ENCODE results near the gene MCF2L. TPM values are rescaled to one million over a fixed set of nuclear protein-coding genes. Genes with fewer than 3 reads are reported as not detected.

MCF2L gene
- total RNA-seq, 1 experiment from 2014 or later = 9.5 TPM

GRCh38 chr13:113041896-113042295 lies 72.9 kb downstream of the MCF2L start:
- intact Hi-C loops (cut with micrococcal nuclease; ENCODE audit: unreplicated experiment) = no loop called here
- CTCF ChIA-PET = no interaction called here
- no TSS peak for BruUV-seq (replicated peaks)
- H3K27ac ChIP-seq (ENCODE audit: low read depth, low read length, poor library complexity, severe bottlenecking) = no peak overlapping the region
- no peaks in the 10 kb centered on the region for H3K4me1 ChIP-seq (ENCODE audit: insufficient read depth, low read length, poor library complexity, severe bottlenecking)
- H3K4me3 ChIP-seq (ENCODE audit: low read depth, low read length, poor library complexity, severe bottlenecking) = no peak overlapping the region
- H3K27me3 ChIP-seq (replicated peaks; ENCODE audit: insufficient read depth, low read depth, low read length, poor library complexity) = peaks cover 49% of the 10 kb centered on the region
- no peaks in the 10 kb centered on the region for H3K36me3 ChIP-seq (ENCODE audit: insufficient read depth, low read length, poor library complexity, severe bottlenecking)
- no peak for TF ChIP-seq EZH2 (IDR thresholded peaks at IDR 0.05; ENCODE audit: borderline replicate concordance, low read depth, low read length, poor library complexity, severe bottlenecking)
- TF ChIP-seq, protein P1, sequence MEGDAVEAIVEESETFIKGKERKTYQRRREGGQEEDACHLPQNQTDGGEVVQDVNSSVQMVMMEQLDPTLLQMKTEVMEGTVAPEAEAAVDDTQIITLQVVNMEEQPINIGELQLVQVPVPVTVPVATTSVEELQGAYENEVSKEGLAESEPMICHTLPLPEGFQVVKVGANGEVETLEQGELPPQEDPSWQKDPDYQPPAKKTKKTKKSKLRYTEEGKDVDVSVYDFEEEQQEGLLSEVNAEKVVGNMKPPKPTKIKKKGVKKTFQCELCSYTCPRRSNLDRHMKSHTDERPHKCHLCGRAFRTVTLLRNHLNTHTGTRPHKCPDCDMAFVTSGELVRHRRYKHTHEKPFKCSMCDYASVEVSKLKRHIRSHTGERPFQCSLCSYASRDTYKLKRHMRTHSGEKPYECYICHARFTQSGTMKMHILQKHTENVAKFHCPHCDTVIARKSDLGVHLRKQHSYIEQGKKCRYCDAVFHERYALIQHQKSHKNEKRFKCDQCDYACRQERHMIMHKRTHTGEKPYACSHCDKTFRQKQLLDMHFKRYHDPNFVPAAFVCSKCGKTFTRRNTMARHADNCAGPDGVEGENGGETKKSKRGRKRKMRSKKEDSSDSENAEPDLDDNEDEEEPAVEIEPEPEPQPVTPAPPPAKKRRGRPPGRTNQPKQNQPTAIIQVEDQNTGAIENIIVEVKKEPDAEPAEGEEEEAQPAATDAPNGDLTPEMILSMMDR (conservative IDR thresholded peaks at IDR 0.05; ENCODE audit: low read depth, low read length) = no peak
- H3K9me3 ChIP-seq (ENCODE audit: low read depth, low read length, poor library complexity, severe bottlenecking) = no peaks in the 10 kb centered on the region
- POLR2A ChIA-PET (ENCODE audit: low non-redundant PET) = no interaction called here
- no peak for DNase-seq (ENCODE audit: low spot score)

DNA sequence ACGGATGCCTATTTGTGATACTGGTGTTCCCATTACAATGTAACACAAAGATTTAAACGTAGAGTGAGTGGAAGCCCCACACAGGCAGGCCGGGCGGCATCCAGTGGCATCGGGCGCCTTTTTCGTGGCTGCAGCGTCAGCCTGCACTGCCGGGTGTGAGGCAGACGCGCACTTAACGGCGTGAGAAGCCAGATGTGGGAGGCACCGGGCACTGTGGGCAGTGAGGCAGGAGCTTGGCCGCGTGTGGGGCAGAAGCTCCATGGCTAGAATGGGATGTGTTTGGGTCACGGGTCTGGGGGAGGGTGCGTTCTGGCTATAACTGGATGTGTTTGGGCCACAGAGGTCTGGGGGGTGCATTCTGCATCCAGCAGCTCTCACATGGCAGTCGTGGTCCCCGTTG lies 73.4 kb downstream of the MCF2L start:
- intact Hi-C loops (cut with micrococcal nuclease; ENCODE audit: unreplicated experiment) = no loop called here
- Histone ChIP-seq H3K4me1 (ENCODE audit: insufficient read depth, low read length, poor library complexity, severe bottlenecking) (no peaks in the 10 kb centered on the region), H3K4me3 (ENCODE audit: low read depth, low read length, poor library complexity, severe bottlenecking) (no peak overlapping the region), H3K36me3 (ENCODE audit: insufficient read depth, low read length, poor library complexity, severe bottlenecking) (no peaks in the 10 kb centered on the region), H3K27me3 (replicated peaks; ENCODE audit: insufficient read depth, low read depth, low read length, poor library complexity) (peaks cover 53% of the 10 kb centered on the region), H3K9me3 (ENCODE audit: low read depth, low read length, poor library complexity, severe bottlenecking) (no peaks in the 10 kb centered on the region), H3K27ac (ENCODE audit: low read depth, low read length, poor library complexity, severe bottlenecking) (no peak overlapping the region)
- CTCF ChIA-PET = no interaction called here
- POLR2A ChIA-PET (ENCODE audit: low non-redundant PET) = no interaction called here
- BruUV-seq (replicated peaks) = no TSS peak
- no peak for DNase-seq (ENCODE audit: low spot score)
- TF ChIP-seq, protein P1 (conservative IDR thresholded peaks at IDR 0.05; ENCODE audit: low read depth, low read length) = no peak
- TF ChIP-seq EZH2 (IDR thresholded peaks at IDR 0.05; ENCODE audit: borderline replicate concordance, low read depth, low read length, poor library complexity, severe bottlenecking) = no peak

GRCh38 chr13:113043001-113043630 lies 74.1 kb downstream of the MCF2L start:
- CTCF ChIA-PET = no interaction called here
- Histone ChIP-seq H3K4me1 (ENCODE audit: insufficient read depth, low read length, poor library complexity, severe bottlenecking) (no peaks in the 10 kb centered on the region), H3K27ac (ENCODE audit: low read depth, low read length, poor library complexity, severe bottlenecking) (no peak overlapping the region), H3K4me3 (ENCODE audit: low read depth, low read length, poor library complexity, severe bottlenecking) (no peak overlapping the region), H3K27me3 (replicated peaks; ENCODE audit: insufficient read depth, low read depth, low read length, poor library complexity) (peaks cover 53% of the 10 kb centered on the region), H3K36me3 (ENCODE audit: insufficient read depth, low read length, poor library complexity, severe bottlenecking) (no peaks in the 10 kb centered on the region), H3K9me3 (ENCODE audit: low read depth, low read length, poor library complexity, severe bottlenecking) (no peaks in the 10 kb centered on the region)
- TF ChIP-seq, protein P1 (conservative IDR thresholded peaks at IDR 0.05; ENCODE audit: low read depth, low read length) = no peak
- no peak for TF ChIP-seq EZH2 (IDR thresholded peaks at IDR 0.05; ENCODE audit: borderline replicate concordance, low read depth, low read length, poor library complexity, severe bottlenecking)
- intact Hi-C loops (cut with micrococcal nuclease; ENCODE audit: unreplicated experiment) = no loop called here
- POLR2A ChIA-PET (ENCODE audit: low non-redundant PET) = no interaction called here
- DNase-seq (ENCODE audit: low spot score) = no peak
- no TSS peak for BruUV-seq (replicated peaks)
